HEK293 (cell line): Measurements from ENCODE around the gene SAE1.
A peak's percentile ranks its signal among the peaks of the same experiment; 100 is the strongest.

Experiments
- EGR2 ChIP-seq: fragments of 450-650 bp; formaldehyde crosslinking; IDR thresholded peaks from 2 replicates; pipeline ENCODE4 v1.5.1; 2016; ENCODE audit warnings: low read depth, missing biosample characterization, missing genetic modification characterization
- GLIS1 ChIP-seq: fragments of 450-650 bp; formaldehyde crosslinking; IDR thresholded peaks from 2 replicates; pipeline ENCODE4 v1.5.1; 2016; ENCODE audit warnings: missing biosample characterization, missing genetic modification characterization
- GLIS2 ChIP-seq: fragments of 450-650 bp; formaldehyde crosslinking; IDR thresholded peaks from 2 replicates; pipeline ENCODE4 v1.5.1; 2016; ENCODE audit warnings: missing biosample characterization, missing genetic modification characterization
- HOXA7 ChIP-seq: sonication (generic); formaldehyde crosslinking; IDR thresholded peaks from 2 replicates; pipeline ENCODE4 v1.8.1; 2022; ENCODE audit warnings: missing genetic modification reagents, borderline replicate concordance
- INSM2 ChIP-seq: fragments of 450-650 bp; formaldehyde crosslinking; IDR thresholded peaks from 2 replicates; pipeline ENCODE4 v1.5.1; 2016; ENCODE audit warnings: missing biosample characterization, missing genetic modification characterization
- KLF1 ChIP-seq: fragments of 450-650 bp; formaldehyde crosslinking; IDR thresholded peaks from 2 replicates; pipeline ENCODE4 v1.5.1; 2016; ENCODE audit warnings: missing biosample characterization, missing genetic modification characterization
- KLF9 ChIP-seq: fragments of 450-650 bp; formaldehyde crosslinking; IDR thresholded peaks from 2 replicates; pipeline ENCODE4 v1.5.1; 2016; ENCODE audit warnings: missing biosample characterization, missing genetic modification characterization, low read depth
- MZF1 ChIP-seq: fragments of 450-650 bp; formaldehyde crosslinking; IDR thresholded peaks from 2 replicates; pipeline ENCODE4 v1.5.1; 2017; ENCODE audit warnings: missing biosample characterization, missing genetic modification characterization, borderline replicate concordance
- RBAK ChIP-seq: fragments of 450-650 bp; formaldehyde crosslinking; IDR thresholded peaks from 2 replicates; pipeline ENCODE4 v1.5.1; 2016; ENCODE audit warnings: missing biosample characterization, missing genetic modification characterization
- TCF7L2 ChIP-seq: IDR thresholded peaks from 2 replicates; pipeline ENCODE4 v1.6.1; 2011; ENCODE audit warnings: low read depth, mild to moderate bottlenecking, inconsistent platforms, low read length, moderate library complexity, borderline replicate concordance
- ZIC2 ChIP-seq: fragments of 450-650 bp; formaldehyde crosslinking; IDR thresholded peaks from 2 replicates; pipeline ENCODE4 v1.5.1; 2016; ENCODE audit warnings: missing biosample characterization, missing genetic modification characterization
- ZNF214 ChIP-seq: fragments of 450-650 bp; formaldehyde crosslinking; IDR thresholded peaks from 2 replicates; pipeline ENCODE4 v1.5.1; 2017; ENCODE audit warnings: missing biosample characterization, mild to moderate bottlenecking, missing genetic modification characterization, borderline replicate concordance
- ZNF37A ChIP-seq: fragments of 450-650 bp; IDR thresholded peaks from 2 replicates; pipeline ENCODE4 v1.5.1; 2018; ENCODE audit warnings: missing biosample characterization, missing genetic modification characterization
- ZNF391 ChIP-seq: fragments of 450-650 bp; formaldehyde crosslinking; IDR thresholded peaks from 2 replicates; pipeline ENCODE4 v1.5.1; 2016; ENCODE audit warnings: low read depth, missing biosample characterization, missing genetic modification characterization, borderline replicate concordance
- ZNF398 ChIP-seq: fragments of 450-650 bp; formaldehyde crosslinking; IDR thresholded peaks from 2 replicates; pipeline ENCODE4 v1.5.1; 2017; ENCODE audit warnings: missing biosample characterization, missing genetic modification characterization
- ZNF473 ChIP-seq: fragments of 450-650 bp; formaldehyde crosslinking; IDR thresholded peaks from 2 replicates; pipeline ENCODE4 v1.5.1; 2017; ENCODE audit warnings: missing biosample characterization, missing genetic modification characterization
- ZNF514 ChIP-seq: fragments of 450-650 bp; formaldehyde crosslinking; IDR thresholded peaks from 2 replicates; pipeline ENCODE4 v1.5.1; 2016; ENCODE audit warnings: missing biosample characterization, missing genetic modification characterization
- ZNF571 ChIP-seq: fragments of 450-650 bp; formaldehyde crosslinking; IDR thresholded peaks from 2 replicates; pipeline ENCODE4 v1.5.0; 2017; ENCODE audit warnings: missing biosample characterization, missing genetic modification characterization
- ZNF623 ChIP-seq: fragments of 450-650 bp; formaldehyde crosslinking; IDR thresholded peaks from 2 replicates; pipeline ENCODE4 v1.5.1; 2016; ENCODE audit warnings: missing biosample characterization, missing genetic modification characterization
- ZNF624 ChIP-seq: fragments of 450-650 bp; formaldehyde crosslinking; IDR thresholded peaks from 2 replicates; pipeline ENCODE4 v1.5.1; 2017; ENCODE audit warnings: missing biosample characterization, missing genetic modification characterization
- ZNF704 ChIP-seq: fragments of 450-650 bp; formaldehyde crosslinking; IDR thresholded peaks from 2 replicates; pipeline ENCODE4 v1.5.1; 2016; ENCODE audit warnings: missing biosample characterization, missing genetic modification characterization
- ZNF792 ChIP-seq: fragments of 450-650 bp; formaldehyde crosslinking; IDR thresholded peaks from 2 replicates; pipeline ENCODE4 v1.5.1; 2016; ENCODE audit warnings: missing biosample characterization, missing genetic modification characterization
- ZNF830 ChIP-seq: fragments of 450-650 bp; IDR thresholded peaks from 2 replicates; pipeline ENCODE4 v1.5.0; 2018; ENCODE audit warnings: missing biosample characterization, missing genetic modification characterization, low read depth, mild to moderate bottlenecking, moderate library complexity
- ZSCAN23 ChIP-seq: fragments of 450-650 bp; formaldehyde crosslinking; IDR thresholded peaks from 2 replicates; pipeline ENCODE4 v1.5.1; 2016; ENCODE audit warnings: missing biosample characterization, missing genetic modification characterization
- TF ChIP-seq, protein P1 (sequence below): fragments of 450-650 bp; formaldehyde crosslinking; IDR thresholded peaks from 2 replicates; pipeline ENCODE4 v1.5.1; 2016; ENCODE audit warnings: missing biosample characterization, missing genetic modification characterization
- TF ChIP-seq, protein P2 (sequence below): fragments of 450-650 bp; formaldehyde crosslinking; IDR thresholded peaks from 2 replicates; pipeline ENCODE4 v1.5.1; 2017; ENCODE audit warnings: missing biosample characterization, missing genetic modification characterization
- TF ChIP-seq, protein P3 (sequence below): fragments of 450-650 bp; formaldehyde crosslinking; IDR thresholded peaks from 2 replicates; pipeline ENCODE4 v1.5.1; 2016; ENCODE audit warnings: missing biosample characterization, missing genetic modification characterization

Gene SAE1

GRCh38 chr19:47130589-47131227 is at the start of gene SAE1 (continued):
- TF ChIP-seq ZNF704 (tag by site-specific recombination) (no peak), ZNF391 (tag by site-specific recombination) (0 out of 2 replicates have a peak, but pooled peaks have one; percentile 48), ZSCAN23 (tag by site-specific recombination) (no peak), ZNF623 (no peak), HOXA7 (no peak), ZNF398 (no peak; the same call in 1 of the 2 replicates), ZNF571 (tag by site-specific recombination) (no peak), KLF9 (peak; percentile 44; the same call in 1 of the 2 replicates), RBAK (tag by site-specific recombination) (no peak), ZNF37A (tag by site-specific recombination) (no peak), ZNF214 (tag by site-specific recombination) (no peak), TCF7L2 (no peak), ZNF473 (tag by site-specific recombination) (no peak), MZF1 (tag by site-specific recombination) (peak; percentile 85; the same call in 1 of the 2 replicates), EGR2 (peak; percentile 58), KLF1 (tag by site-specific recombination) (no peak), INSM2 (tag by site-specific recombination) (no peak), ZNF792 (tag by site-specific recombination) (no peak; the same call in 1 of the 2 replicates), ZNF624 (no peak), ZNF830 (tag by site-specific recombination) (no peak), GLIS2 (tag by site-specific recombination) (0 out of 2 replicates have a peak, but pooled peaks have one; percentile 21), GLIS1 (tag by site-specific recombination) (peak; percentile 15; the same call in 1 of the 2 replicates), ZIC2 (tag by site-specific recombination) (no peak), ZNF514 (tag by site-specific recombination) (no peak)
- TF ChIP-seq, protein P1, sequence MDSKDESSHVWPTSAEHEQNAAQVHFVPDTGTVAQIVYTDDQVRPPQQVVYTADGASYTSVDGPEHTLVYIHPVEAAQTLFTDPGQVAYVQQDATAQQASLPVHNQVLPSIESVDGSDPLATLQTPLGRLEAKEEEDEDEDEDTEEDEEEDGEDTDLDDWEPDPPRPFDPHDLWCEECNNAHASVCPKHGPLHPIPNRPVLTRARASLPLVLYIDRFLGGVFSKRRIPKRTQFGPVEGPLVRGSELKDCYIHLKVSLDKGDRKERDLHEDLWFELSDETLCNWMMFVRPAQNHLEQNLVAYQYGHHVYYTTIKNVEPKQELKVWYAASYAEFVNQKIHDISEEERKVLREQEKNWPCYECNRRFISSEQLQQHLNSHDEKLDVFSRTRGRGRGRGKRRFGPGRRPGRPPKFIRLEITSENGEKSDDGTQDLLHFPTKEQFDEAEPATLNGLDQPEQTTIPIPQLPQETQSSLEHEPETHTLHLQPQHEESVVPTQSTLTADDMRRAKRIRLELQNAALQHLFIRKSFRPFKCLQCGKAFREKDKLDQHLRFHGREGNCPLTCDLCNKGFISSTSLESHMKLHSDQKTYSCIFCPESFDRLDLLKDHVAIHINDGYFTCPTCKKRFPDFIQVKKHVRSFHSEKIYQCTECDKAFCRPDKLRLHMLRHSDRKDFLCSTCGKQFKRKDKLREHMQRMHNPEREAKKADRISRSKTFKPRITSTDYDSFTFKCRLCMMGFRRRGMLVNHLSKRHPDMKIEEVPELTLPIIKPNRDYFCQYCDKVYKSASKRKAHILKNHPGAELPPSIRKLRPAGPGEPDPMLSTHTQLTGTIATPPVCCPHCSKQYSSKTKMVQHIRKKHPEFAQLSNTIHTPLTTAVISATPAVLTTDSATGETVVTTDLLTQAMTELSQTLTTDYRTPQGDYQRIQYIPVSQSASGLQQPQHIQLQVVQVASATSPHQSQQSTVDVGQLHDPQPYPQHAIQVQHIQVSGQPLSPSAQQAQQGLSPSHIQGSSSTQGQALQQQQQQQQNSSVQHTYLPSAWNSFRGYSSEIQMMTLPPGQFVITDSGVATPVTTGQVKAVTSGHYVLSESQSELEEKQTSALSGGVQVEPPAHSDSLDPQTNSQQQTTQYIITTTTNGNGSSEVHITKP (tag by site-specific recombination), result peak; percentile 72
- TF ChIP-seq, protein P2, sequence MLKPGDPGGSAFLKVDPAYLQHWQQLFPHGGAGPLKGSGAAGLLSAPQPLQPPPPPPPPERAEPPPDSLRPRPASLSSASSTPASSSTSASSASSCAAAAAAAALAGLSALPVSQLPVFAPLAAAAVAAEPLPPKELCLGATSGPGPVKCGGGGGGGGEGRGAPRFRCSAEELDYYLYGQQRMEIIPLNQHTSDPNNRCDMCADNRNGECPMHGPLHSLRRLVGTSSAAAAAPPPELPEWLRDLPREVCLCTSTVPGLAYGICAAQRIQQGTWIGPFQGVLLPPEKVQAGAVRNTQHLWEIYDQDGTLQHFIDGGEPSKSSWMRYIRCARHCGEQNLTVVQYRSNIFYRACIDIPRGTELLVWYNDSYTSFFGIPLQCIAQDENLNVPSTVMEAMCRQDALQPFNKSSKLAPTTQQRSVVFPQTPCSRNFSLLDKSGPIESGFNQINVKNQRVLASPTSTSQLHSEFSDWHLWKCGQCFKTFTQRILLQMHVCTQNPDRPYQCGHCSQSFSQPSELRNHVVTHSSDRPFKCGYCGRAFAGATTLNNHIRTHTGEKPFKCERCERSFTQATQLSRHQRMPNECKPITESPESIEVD (tag by site-specific recombination), result no peak
- TF ChIP-seq, protein P3, sequence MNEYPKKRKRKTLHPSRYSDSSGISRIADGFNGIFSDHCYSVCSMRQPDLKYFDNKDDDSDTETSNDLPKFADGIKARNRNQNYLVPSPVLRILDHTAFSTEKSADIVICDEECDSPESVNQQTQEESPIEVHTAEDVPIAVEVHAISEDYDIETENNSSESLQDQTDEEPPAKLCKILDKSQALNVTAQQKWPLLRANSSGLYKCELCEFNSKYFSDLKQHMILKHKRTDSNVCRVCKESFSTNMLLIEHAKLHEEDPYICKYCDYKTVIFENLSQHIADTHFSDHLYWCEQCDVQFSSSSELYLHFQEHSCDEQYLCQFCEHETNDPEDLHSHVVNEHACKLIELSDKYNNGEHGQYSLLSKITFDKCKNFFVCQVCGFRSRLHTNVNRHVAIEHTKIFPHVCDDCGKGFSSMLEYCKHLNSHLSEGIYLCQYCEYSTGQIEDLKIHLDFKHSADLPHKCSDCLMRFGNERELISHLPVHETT, result no peak
